HCT116 (cell line): ENCODE measurements around the gene CNTNAP2. TPM values are rescaled to one million over a fixed set of nuclear protein-coding genes. Genes with fewer than 3 reads are reported as not detected.

Experiments
- ATAC-seq: fragments of 200-7000 bp; cut with Tn5 transposase; 2 replicates; pipeline ENCODE4 v1.9.1; 2020; ENCODE audit warnings: mild to moderate bottlenecking, moderate library complexity
- BruUV-seq: library from RNA; stranded (reverse); fragments of 400-500 nt; replicated peaks from 2 replicates; lab custom pipeline; 2021; lab: Mats Ljungman, UMichigan
- CTCF ChIA-PET: fragments of 300-600 bp; sonication (Branson Sonifier 250); formaldehyde crosslinking; loops from one replicate; lab custom pipeline; 2021; ENCODE audit warnings: antibody characterized with exemption; lab: Charles Lee
- POLR2A ChIA-PET: fragments of 300-600, 350-600 bp; sonication (Branson Sonifier 250); formaldehyde crosslinking; loops from one replicate; lab custom pipeline; 2021; ENCODE audit warnings: antibody characterized with exemption; lab: Charles Lee
- RAD21 ChIA-PET, 2 experiments: fragments of 300-600 bp; sonication (Branson Sonifier 250); formaldehyde crosslinking; loops; one replicate each; lab custom pipeline; 2023; ENCODE audit warnings: low total read pairs in 2 of 2; ENCODE audit not compliant: uncharacterized antibody in 2 of 2, unreplicated experiment in 2 of 2, low non-redundant PET in 1 of 2; lab: Charles Lee
- DNase-seq: peaks from one replicate; pipeline ENCODE4 v3.0.0-alpha.2; 2010; ENCODE audit warnings: low read depth, low spot score
- H2AFZ ChIP-seq: fragments of 200-600 bp; shearing (Covaris generic), sonication (generic); 2 replicates; pipeline ENCODE4 v1.6.1; 2017; ENCODE audit warnings: low read depth, mixed run types, mixed read lengths, antibody characterized with exemption, low read length; ENCODE audit not compliant: poor library complexity, severe bottlenecking
- H3K27ac ChIP-seq: 2 replicates; pipeline ENCODE4 v1.5.1; 2012; ENCODE audit warnings: low read depth, low read length
- H3K27me3 ChIP-seq: fragments of 200-600 bp; sonication (generic); 2 replicates; pipeline ENCODE4 v1.6.1; 2016; ENCODE audit warnings: mixed run types, low read length, mixed read lengths; ENCODE audit not compliant: insufficient read depth
- H3K36me3 ChIP-seq, 2 experiments: fragments of 200-500 bp in 1 of 2; fragments of 200-600 bp in 1 of 2; sonication (Bioruptor generic) in 1 of 2; sonication (generic) in 1 of 2; 2 replicates each; pipeline versions ENCODE4 v1.5.1 to v1.6.1; 2014 to 2016; ENCODE audit warnings: low read length in 2 of 2, inconsistent platforms in 1 of 2, mixed read lengths in 1 of 2, mixed run types in 1 of 2; ENCODE audit not compliant: insufficient read depth in 2 of 2, control insufficient read depth in 1 of 2
- H3K4me1 ChIP-seq, 2 experiments: fragments of 200-600 bp in 1 of 2; sonication (generic) in 1 of 2; 2 replicates each; pipeline versions ENCODE4 v1.5.1 to v1.6.1; 2012 to 2017; ENCODE audit warnings: low read length in 2 of 2, inconsistent platforms in 1 of 2, mild to moderate bottlenecking in 1 of 2, mixed read lengths in 1 of 2, mixed run types in 1 of 2, moderate library complexity in 1 of 2; ENCODE audit not compliant: insufficient read depth in 2 of 2, control insufficient read depth in 1 of 2
- H3K4me2 ChIP-seq: fragments of 200-600 bp; sonication (generic); 2 replicates; pipeline ENCODE4 v1.6.1; 2017; ENCODE audit warnings: mixed run types, low read length, mixed read lengths
- H3K4me3 ChIP-seq, 2 experiments: fragments of 200-600 bp in 1 of 2; sonication (generic) in 1 of 2; replicated peaks in 1 of 2; 2 replicates each; pipeline ENCODE4 v1.5.1; 2011 to 2016; ENCODE audit warnings: low read length in 2 of 2, control low read depth in 1 of 2, low read depth in 1 of 2, mild to moderate bottlenecking in 1 of 2, mixed read lengths in 1 of 2, mixed run types in 1 of 2
- H3K79me2 ChIP-seq: fragments of 200-600 bp; sonication (generic); 2 replicates; pipeline ENCODE4 v1.6.1; 2017; ENCODE audit warnings: mild to moderate bottlenecking, mixed run types, low read length, moderate library complexity, mixed read lengths; ENCODE audit not compliant: insufficient read depth
- H3K9ac ChIP-seq: fragments of 200-600 bp; sonication (generic); 2 replicates; pipeline ENCODE4 v1.6.1; 2016; ENCODE audit warnings: low read length, mixed read lengths
- H3K9me2 ChIP-seq: fragments of 200-600 bp; sonication (generic), shearing (Covaris generic); 2 replicates; pipeline ENCODE4 v1.6.1; 2017; ENCODE audit warnings: mixed run types, mild to moderate bottlenecking, moderate library complexity; ENCODE audit not compliant: insufficient read depth
- H3K9me3 ChIP-seq, 2 experiments: fragments of 200-500 bp in 1 of 2; fragments of 200-600 bp in 1 of 2; sonication (Bioruptor generic) in 1 of 2; sonication (generic) in 1 of 2; 2 replicates each; pipeline ENCODE4 v1.6.1; 2014 to 2017; ENCODE audit warnings: low read length in 2 of 2, mixed read lengths in 2 of 2, inconsistent platforms in 1 of 2, low read depth in 1 of 2, mild to moderate bottlenecking in 1 of 2, mixed run types in 1 of 2, moderate library complexity in 1 of 2; ENCODE audit not compliant: control insufficient read depth in 1 of 2, insufficient read depth in 1 of 2
- H4K20me1 ChIP-seq: fragments of 200-600 bp; sonication (generic), shearing (Covaris generic); 2 replicates; pipeline ENCODE4 v1.6.1; 2017; ENCODE audit warnings: mixed run types, mild to moderate bottlenecking, moderate library complexity; ENCODE audit not compliant: insufficient read depth
- CBX3 ChIP-seq: IDR thresholded peaks from 2 replicates; pipeline ENCODE4 v1.6.1; 2012; ENCODE audit warnings: low read depth
- CEBPB ChIP-seq: IDR thresholded peaks from 2 replicates; pipeline ENCODE4 v1.6.1; 2012; ENCODE audit warnings: low read depth
- CTCF ChIP-seq, 3 experiments: fragments of 200-600 bp in 1 of 3; sonication (generic) in 1 of 3; IDR thresholded peaks in 2 of 3; conservative IDR thresholded peaks in 1 of 3; 2 replicates each; pipeline ENCODE4 v1.5.1; 2012 to 2017; ENCODE audit warnings: low read depth in 2 of 3, low read length in 2 of 3, antibody characterized with exemption in 1 of 3, borderline replicate concordance in 1 of 3, control low read depth in 1 of 3, mild to moderate bottlenecking in 1 of 3, mixed read lengths in 1 of 3, mixed run types in 1 of 3, moderate library complexity in 1 of 3; ENCODE audit not compliant: insufficient read depth in 1 of 3
- EGR1 ChIP-seq: IDR thresholded peaks from 2 replicates; pipeline ENCODE4 v1.6.1; 2012; ENCODE audit warnings: low read depth
- EZH2 ChIP-seq: fragments of 200-600 bp; sonication (generic); IDR thresholded peaks from 2 replicates; pipeline ENCODE4 v1.6.1; 2017; ENCODE audit warnings: antibody characterized with exemption, mixed run types
- FOSL1 ChIP-seq: IDR thresholded peaks from 2 replicates; pipeline ENCODE4 v1.6.1; 2012; ENCODE audit warnings: low read depth
- POLR2AphosphoS5 ChIP-seq: IDR thresholded peaks from 2 replicates; pipeline ENCODE4 v1.6.1; 2011; ENCODE audit warnings: mild to moderate bottlenecking, low read depth, low read length, moderate library complexity
- RAD21 ChIP-seq: IDR thresholded peaks from 2 replicates; pipeline ENCODE4 v1.6.1; 2012; ENCODE audit warnings: low read depth, mild to moderate bottlenecking
- SRF ChIP-seq: IDR thresholded peaks from 2 replicates; pipeline ENCODE4 v1.6.1; 2012; ENCODE audit warnings: low read depth
- TCF7L2 ChIP-seq: IDR thresholded peaks from 2 replicates; pipeline ENCODE4 v1.7.0; 2011; ENCODE audit warnings: borderline replicate concordance, inconsistent platforms; ENCODE audit not compliant: insufficient read depth, insufficient read length; ENCODE audit errors: extremely low read depth
- ZFX ChIP-seq: fragments of 450-650 bp; IDR thresholded peaks from 2 replicates; pipeline ENCODE4 v1.6.1; 2017
- ZNF274 ChIP-seq: fragments of 200-500 bp; sonication (Bioruptor generic); IDR thresholded peaks from 2 replicates; pipeline ENCODE4 v1.6.1; 2014; ENCODE audit warnings: mild to moderate bottlenecking, low read depth, low read length, inconsistent platforms
- intact Hi-C: fragments of 100-400 bp; cut with micrococcal nuclease; formaldehyde crosslinking; loops from 2 replicates; pipeline ENCODE4 v1.10.0; 2022
- total RNA-seq: library from RNA; stranded (reverse); gene quantifications from one replicate; pipeline ENCODE4 v1.2.1, GENCODE V29; 2021; ENCODE audit not compliant: unreplicated experiment
- TF ChIP-seq, protein P1 (sequence below): IDR thresholded peaks from 2 replicates; pipeline ENCODE4 v1.6.1; 2012; ENCODE audit warnings: low read depth
- TF ChIP-seq, protein P2 (sequence below): IDR thresholded peaks from 2 replicates; pipeline ENCODE4 v1.6.1; 2011; ENCODE audit warnings: mild to moderate bottlenecking, low read length, moderate library complexity; ENCODE audit not compliant: insufficient replicate concordance; ENCODE audit errors: extremely low read depth
- TF ChIP-seq, protein P3 (sequence below): IDR thresholded peaks from 2 replicates; pipeline ENCODE4 v1.6.1; 2012

CNTNAP2 gene
- total RNA-seq, 1 experiment from 2014 or later = 0.37 TPM

GRCh38 chr7:147777309-147777708 is 1660.7 kb downstream of the CNTNAP2 start:
- intact Hi-C loops = no loop called here
- no TSS peak for BruUV-seq
- H3K4me1 ChIP-seq = no peaks in the 10 kb centered on the region
- H3K9ac ChIP-seq = no peak overlapping the region
- H3K27ac ChIP-seq = no peak overlapping the region
- H3K9me3 ChIP-seq = peaks cover 8 to 15% of the 10 kb centered on the region in 2 experiments; a peak in 2 of 4 replicates
- TF ChIP-seq TCF7L2 = no peak
- no peak for TF ChIP-seq EGR1
- TF ChIP-seq, protein P1, sequence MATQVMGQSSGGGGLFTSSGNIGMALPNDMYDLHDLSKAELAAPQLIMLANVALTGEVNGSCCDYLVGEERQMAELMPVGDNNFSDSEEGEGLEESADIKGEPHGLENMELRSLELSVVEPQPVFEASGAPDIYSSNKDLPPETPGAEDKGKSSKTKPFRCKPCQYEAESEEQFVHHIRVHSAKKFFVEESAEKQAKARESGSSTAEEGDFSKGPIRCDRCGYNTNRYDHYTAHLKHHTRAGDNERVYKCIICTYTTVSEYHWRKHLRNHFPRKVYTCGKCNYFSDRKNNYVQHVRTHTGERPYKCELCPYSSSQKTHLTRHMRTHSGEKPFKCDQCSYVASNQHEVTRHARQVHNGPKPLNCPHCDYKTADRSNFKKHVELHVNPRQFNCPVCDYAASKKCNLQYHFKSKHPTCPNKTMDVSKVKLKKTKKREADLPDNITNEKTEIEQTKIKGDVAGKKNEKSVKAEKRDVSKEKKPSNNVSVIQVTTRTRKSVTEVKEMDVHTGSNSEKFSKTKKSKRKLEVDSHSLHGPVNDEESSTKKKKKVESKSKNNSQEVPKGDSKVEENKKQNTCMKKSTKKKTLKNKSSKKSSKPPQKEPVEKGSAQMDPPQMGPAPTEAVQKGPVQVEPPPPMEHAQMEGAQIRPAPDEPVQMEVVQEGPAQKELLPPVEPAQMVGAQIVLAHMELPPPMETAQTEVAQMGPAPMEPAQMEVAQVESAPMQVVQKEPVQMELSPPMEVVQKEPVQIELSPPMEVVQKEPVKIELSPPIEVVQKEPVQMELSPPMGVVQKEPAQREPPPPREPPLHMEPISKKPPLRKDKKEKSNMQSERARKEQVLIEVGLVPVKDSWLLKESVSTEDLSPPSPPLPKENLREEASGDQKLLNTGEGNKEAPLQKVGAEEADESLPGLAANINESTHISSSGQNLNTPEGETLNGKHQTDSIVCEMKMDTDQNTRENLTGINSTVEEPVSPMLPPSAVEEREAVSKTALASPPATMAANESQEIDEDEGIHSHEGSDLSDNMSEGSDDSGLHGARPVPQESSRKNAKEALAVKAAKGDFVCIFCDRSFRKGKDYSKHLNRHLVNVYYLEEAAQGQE = no peak
- TF ChIP-seq CBX3 = no peak
- no peak for TF ChIP-seq POLR2AphosphoS5
- TF ChIP-seq, protein P2, sequence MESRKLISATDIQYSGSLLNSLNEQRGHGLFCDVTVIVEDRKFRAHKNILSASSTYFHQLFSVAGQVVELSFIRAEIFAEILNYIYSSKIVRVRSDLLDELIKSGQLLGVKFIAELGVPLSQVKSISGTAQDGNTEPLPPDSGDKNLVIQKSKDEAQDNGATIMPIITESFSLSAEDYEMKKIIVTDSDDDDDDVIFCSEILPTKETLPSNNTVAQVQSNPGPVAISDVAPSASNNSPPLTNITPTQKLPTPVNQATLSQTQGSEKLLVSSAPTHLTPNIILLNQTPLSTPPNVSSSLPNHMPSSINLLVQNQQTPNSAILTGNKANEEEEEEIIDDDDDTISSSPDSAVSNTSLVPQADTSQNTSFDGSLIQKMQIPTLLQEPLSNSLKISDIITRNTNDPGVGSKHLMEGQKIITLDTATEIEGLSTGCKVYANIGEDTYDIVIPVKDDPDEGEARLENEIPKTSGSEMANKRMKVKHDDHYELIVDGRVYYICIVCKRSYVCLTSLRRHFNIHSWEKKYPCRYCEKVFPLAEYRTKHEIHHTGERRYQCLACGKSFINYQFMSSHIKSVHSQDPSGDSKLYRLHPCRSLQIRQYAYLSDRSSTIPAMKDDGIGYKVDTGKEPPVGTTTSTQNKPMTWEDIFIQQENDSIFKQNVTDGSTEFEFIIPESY = no peak
- no peak for TF ChIP-seq CEBPB
- no peak for TF ChIP-seq ZFX
- TF ChIP-seq EZH2 = no peak
- TF ChIP-seq CTCF (IDR thresholded peaks at IDR 0.05 in 2 of 3, conservative IDR thresholded peaks at IDR 0.05 in 1 of 3; ENCODE audit: borderline replicate concordance in 1 of 3, insufficient read depth in 1 of 3, low read depth in 2 of 3, low read length in 2 of 3) = no peak
- TF ChIP-seq, protein P3, sequence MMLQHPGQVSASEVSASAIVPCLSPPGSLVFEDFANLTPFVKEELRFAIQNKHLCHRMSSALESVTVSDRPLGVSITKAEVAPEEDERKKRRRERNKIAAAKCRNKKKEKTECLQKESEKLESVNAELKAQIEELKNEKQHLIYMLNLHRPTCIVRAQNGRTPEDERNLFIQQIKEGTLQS = no peak
- TF ChIP-seq FOSL1 = no peak
- TF ChIP-seq SRF = no peak
- TF ChIP-seq ZNF274 = no peak
- no peak for TF ChIP-seq RAD21
- TF ChIP-seq, all 23 proteins: peak for 0
- no peak for DNase-seq
- no peaks in the 10 kb centered on the region for H4K20me1 ChIP-seq
- no peak overlapping the region for H3K4me2 ChIP-seq
- H2AFZ ChIP-seq = no peak overlapping the region
- ATAC-seq = no peak
- RAD21 ChIA-PET = no interaction called here
- POLR2A ChIA-PET = no interaction called here
- no peaks in the 10 kb centered on the region for H3K36me3 ChIP-seq
- H3K27me3 ChIP-seq = no peaks in the 10 kb centered on the region
- no peaks in the 10 kb centered on the region for H3K9me2 ChIP-seq
- H3K79me2 ChIP-seq = no peaks in the 10 kb centered on the region
- no peak overlapping the region for H3K4me3 ChIP-seq
- CTCF ChIA-PET = no interaction called here
